Measurements from ENCODE around the gene CTXND1.

DNA sequence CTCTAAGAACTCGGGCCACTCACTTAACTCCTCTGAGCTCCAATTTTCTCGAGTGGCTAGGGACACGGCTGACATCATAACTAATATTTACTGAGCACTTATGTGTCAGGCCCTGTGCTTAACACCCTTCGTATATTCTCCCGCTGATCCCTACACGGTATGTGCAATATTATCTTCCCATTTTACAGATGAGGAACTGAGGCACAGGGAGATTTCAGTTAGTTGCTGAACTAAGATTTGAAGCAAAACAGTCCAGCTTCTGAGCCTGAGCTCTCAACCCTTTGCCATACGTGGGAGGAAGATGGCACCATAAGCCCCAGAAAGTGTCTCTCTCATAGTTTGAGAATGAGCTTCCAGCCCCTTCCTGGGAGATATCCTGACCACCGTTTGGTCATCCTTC is 79.6 kb downstream of the CTXND1 start:
- TF ChIP-seq EZH2 (IDR thresholded peaks at IDR 0.05) (no peak), POLR2AphosphoS5 (IDR thresholded peaks at IDR 0.05; ENCODE audit: borderline replicate concordance, low read depth, low read length) (no peak), FOXP2 (optimal IDR thresholded peaks at IDR 0.05; ENCODE audit: control extremely low read depth, extremely low read length, insufficient read depth) (no peak)

All from SK-N-MC (cell line).